ENCODE data around the gene GDPGP1.

- TF ChIP-seq, protein P1, sequence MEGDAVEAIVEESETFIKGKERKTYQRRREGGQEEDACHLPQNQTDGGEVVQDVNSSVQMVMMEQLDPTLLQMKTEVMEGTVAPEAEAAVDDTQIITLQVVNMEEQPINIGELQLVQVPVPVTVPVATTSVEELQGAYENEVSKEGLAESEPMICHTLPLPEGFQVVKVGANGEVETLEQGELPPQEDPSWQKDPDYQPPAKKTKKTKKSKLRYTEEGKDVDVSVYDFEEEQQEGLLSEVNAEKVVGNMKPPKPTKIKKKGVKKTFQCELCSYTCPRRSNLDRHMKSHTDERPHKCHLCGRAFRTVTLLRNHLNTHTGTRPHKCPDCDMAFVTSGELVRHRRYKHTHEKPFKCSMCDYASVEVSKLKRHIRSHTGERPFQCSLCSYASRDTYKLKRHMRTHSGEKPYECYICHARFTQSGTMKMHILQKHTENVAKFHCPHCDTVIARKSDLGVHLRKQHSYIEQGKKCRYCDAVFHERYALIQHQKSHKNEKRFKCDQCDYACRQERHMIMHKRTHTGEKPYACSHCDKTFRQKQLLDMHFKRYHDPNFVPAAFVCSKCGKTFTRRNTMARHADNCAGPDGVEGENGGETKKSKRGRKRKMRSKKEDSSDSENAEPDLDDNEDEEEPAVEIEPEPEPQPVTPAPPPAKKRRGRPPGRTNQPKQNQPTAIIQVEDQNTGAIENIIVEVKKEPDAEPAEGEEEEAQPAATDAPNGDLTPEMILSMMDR (IDR thresholded peaks at IDR 0.05) = no peak
- TF ChIP-seq POLR2A (IDR thresholded peaks at IDR 0.05) = no peak
Observed at GRCh38 chr15:90202929-90203328, 31.1 kb upstream of the GDPGP1 start.
